IPS-NIHi7 (cell line): ENCODE results near the gene FOXF2.

ENCODE experiments used
- DNase-seq: peaks from one replicate; pipeline ENCODE4 v3.0.0; 2012; ENCODE audit warnings: mixed read lengths; ENCODE audit errors: extremely low spot score

The FOXF2 gene

GRCh38 chr6:1378065-1379016 is 11.0 kb upstream of the FOXF2 start:
- DNase-seq, result peak; percentile 46

- no peak for DNase-seq
These were observed 10.2 kb upstream of the FOXF2 start for GRCh38 chr6:1379017-1379787.

- DNase-seq, result no peak
These were observed 9.6 kb upstream of the FOXF2 start for GRCh38 chr6:1379788-1380147.

- no peak for DNase-seq
These were observed 8.6 kb upstream of the FOXF2 start for GRCh38 chr6:1380625-1381427.

- DNase-seq, result peak; percentile 68
These were observed 7.7 kb upstream of the FOXF2 start for GRCh38 chr6:1381481-1382330.

- DNase-seq, result no peak
These were observed 7.0 kb upstream of the FOXF2 start for GRCh38 chr6:1382331-1382882.

GRCh38 chr6:1382883-1383728 is 6.3 kb upstream of the FOXF2 start:
- DNase-seq, result no peak

- DNase-seq, result no peak
These were observed 5.4 kb upstream of the FOXF2 start for GRCh38 chr6:1383729-1384548.

GRCh38 chr6:1384549-1385128 is 4.7 kb upstream of the FOXF2 start:
- no peak for DNase-seq

GRCh38 chr6:1385129-1386037 is 4.0 kb upstream of the FOXF2 start:
- no peak for DNase-seq

GRCh38 chr6:1386038-1386709 is 3.2 kb upstream of the FOXF2 start:
- no peak for DNase-seq

GRCh38 chr6:1387538-1387875 is 1.9 kb upstream of the FOXF2 start:
- DNase-seq, result no peak

- peak; percentile 30 for DNase-seq
These were observed 1.3 kb upstream of the FOXF2 start for GRCh38 chr6:1387876-1388629.

GRCh38 chr6:1388630-1389368 is 577 bp upstream of the FOXF2 start:
- no peak for DNase-seq

GRCh38 chr6:1390133-1390945 is 963 bp downstream of the FOXF2 start:
- no peak for DNase-seq
